Activated CD4-positive, alpha-beta T cell treated with anti-CD3 and anti-CD28 coated beads, Interleukin-2, Interleukin-4, amounts not matched to agents 100 ng/mL and 50 ng/mL, durations not matched to agents 16 hours and 8 hours (primary cell): ENCODE data around the gene ANO2.

ENCODE experiments used
- DNase-seq: peaks from one replicate; pipeline ENCODE4 v3.0.0-alpha.2; 2020; ENCODE audit warnings: low spot score

ANO2 gene

GRCh38 chr12:5964913-5965900, 20.1 kb upstream of the ANO2 start:
- DNase-seq, result no peak

GRCh38 chr12:5963515-5963914, 18.5 kb upstream of the ANO2 start:
- no peak for DNase-seq

- DNase-seq, result no peak
These were observed 15.7 kb upstream of the ANO2 start for GRCh38 chr12:5960783-5961182.

- no peak for DNase-seq
These were observed 11.9 kb upstream of the ANO2 start for GRCh38 chr12:5956987-5957386.

- no peak for DNase-seq
These were observed 9.6 kb upstream of the ANO2 start for GRCh38 chr12:5954661-5955060.

- DNase-seq, result no peak
These were observed 9.0 kb upstream of the ANO2 start for GRCh38 chr12:5953835-5954586.

- DNase-seq, result no peak
These were observed 7.0 kb upstream of the ANO2 start for GRCh38 chr12:5952031-5952430.

- DNase-seq, result no peak
These were observed 3.6 kb upstream of the ANO2 start for GRCh38 chr12:5948696-5949095.

- DNase-seq, result no peak
These were observed 1.9 kb upstream of the ANO2 start for GRCh38 chr12:5947006-5947405.

GRCh38 chr12:5946388-5946787, 1.3 kb upstream of the ANO2 start:
- no peak for DNase-seq

GRCh38 chr12:5944688-5945070, 380 bp downstream of the ANO2 start:
- DNase-seq, result no peak

- no peak for DNase-seq
These were observed 1.0 kb downstream of the ANO2 start for GRCh38 chr12:5944053-5944452.

- no peak for DNase-seq
These were observed 3.2 kb downstream of the ANO2 start for GRCh38 chr12:5941907-5942306.

GRCh38 chr12:5927732-5928516, 17.1 kb downstream of the ANO2 start:
- no peak for DNase-seq

GRCh38 chr12:5925646-5926045, 19.4 kb downstream of the ANO2 start:
- no peak for DNase-seq

GRCh38 chr12:5924342-5924741, 20.7 kb downstream of the ANO2 start:
- no peak for DNase-seq

- no peak for DNase-seq
These were observed 21.3 kb downstream of the ANO2 start for GRCh38 chr12:5923751-5924150.

GRCh38 chr12:5923043-5923605, 21.9 kb downstream of the ANO2 start:
- no peak for DNase-seq

GRCh38 chr12:5921966-5922899, 22.8 kb downstream of the ANO2 start:
- no peak for DNase-seq

- DNase-seq, result no peak
These were observed 23.8 kb downstream of the ANO2 start for GRCh38 chr12:5921027-5921909.
